T47D (cell line): Measurements from ENCODE around the gene EBLN2.
A peak's percentile ranks its signal among the peaks of the same experiment; 100 is the strongest.
"Not testable (repeated sequence)": the region's sequence is repeated elsewhere in the genome, so short reads cannot be mapped to it uniquely, and the experiment has no call there.

Experiments used
- DNase-seq, 2 experiments: peaks; one replicate each; pipeline versions ENCODE4 v3.0.0 to v3.0.0-alpha.2; 2011 to 2012; ENCODE audit warnings: low read depth in 1 of 2, low spot score in 1 of 2
- JUND ChIP-seq: IDR thresholded peaks from 2 replicates; pipeline ENCODE4 v1.6.1; 2012; ENCODE audit warnings: low read depth
- in situ Hi-C: cut with HindIII; loops from 2 replicates; pipeline ENCODE4 v1.10.0; 2016; ENCODE audit warnings: low sequenced_read_pairs, low pct_unique_long_range_greater_than_20kb

The EBLN2 gene

GRCh38 chr3:73043414-73043813 lies 18.0 kb upstream of the EBLN2 start:
- in situ Hi-C loops = no loop called here
- DNase-seq = no peak
- no peak for TF ChIP-seq JUND

- DNase-seq = no peak
- in situ Hi-C loops = no loop called here
- TF ChIP-seq JUND = no peak
Measured at GRCh38 chr3:73045391-73045790, 16.1 kb upstream of the EBLN2 start.

DNA sequence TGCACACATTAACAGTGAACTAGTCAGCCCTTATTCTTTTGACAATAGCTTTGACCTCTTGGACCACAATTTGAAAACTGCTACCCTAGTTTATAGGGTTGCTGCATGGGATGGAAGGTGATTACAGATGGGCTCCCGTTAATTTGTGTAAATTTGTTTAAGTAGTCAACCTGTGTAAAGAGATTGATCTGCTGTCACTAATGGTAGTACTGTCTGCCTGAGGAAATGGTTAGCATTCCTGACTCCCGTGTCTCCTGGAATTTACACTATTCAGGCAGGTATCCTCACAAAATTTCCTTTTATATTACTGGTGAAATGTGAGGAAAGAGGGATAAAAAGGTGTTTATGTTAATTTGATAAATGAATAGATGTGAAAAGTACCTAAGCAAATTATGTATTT lies 15.3 kb upstream of the EBLN2 start:
- no peak for DNase-seq
- TF ChIP-seq JUND = no peak
- in situ Hi-C loops = no loop called here

- DNase-seq = no peak
- in situ Hi-C loops = no loop called here
- TF ChIP-seq JUND = no peak
Measured at GRCh38 chr3:73049319-73049718, 12.1 kb upstream of the EBLN2 start.

- in situ Hi-C loops = no loop called here
Measured at GRCh38 chr3:73052857-73053256, 8.6 kb upstream of the EBLN2 start.

DNA sequence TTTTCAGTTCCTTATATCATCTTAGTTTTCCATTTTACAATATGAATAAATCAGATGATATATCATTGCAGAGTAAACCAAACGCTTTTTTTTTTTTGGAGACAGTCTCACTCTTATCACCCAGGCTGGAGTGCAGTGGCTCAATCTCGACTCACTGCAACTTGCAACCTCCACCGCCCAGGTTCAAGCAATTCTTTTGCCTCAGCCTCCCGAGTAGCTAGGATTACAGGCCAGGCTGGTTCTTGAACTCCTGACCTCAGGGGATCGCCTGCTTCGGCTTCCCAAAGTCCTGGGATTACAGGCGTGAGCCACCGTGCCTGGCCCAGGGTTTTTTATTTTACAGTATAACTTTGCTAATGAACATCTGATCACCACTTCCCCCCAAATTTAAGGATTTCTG lies 5.9 kb upstream of the EBLN2 start:
- DNase-seq = no peak
- no peak for TF ChIP-seq JUND
- in situ Hi-C loops = no loop called here

More at GRCh38 chr3:73052857-73053256, 8.6 kb upstream of the EBLN2 start:
- TF ChIP-seq JUND = no peak
- no peak for DNase-seq

DNA sequence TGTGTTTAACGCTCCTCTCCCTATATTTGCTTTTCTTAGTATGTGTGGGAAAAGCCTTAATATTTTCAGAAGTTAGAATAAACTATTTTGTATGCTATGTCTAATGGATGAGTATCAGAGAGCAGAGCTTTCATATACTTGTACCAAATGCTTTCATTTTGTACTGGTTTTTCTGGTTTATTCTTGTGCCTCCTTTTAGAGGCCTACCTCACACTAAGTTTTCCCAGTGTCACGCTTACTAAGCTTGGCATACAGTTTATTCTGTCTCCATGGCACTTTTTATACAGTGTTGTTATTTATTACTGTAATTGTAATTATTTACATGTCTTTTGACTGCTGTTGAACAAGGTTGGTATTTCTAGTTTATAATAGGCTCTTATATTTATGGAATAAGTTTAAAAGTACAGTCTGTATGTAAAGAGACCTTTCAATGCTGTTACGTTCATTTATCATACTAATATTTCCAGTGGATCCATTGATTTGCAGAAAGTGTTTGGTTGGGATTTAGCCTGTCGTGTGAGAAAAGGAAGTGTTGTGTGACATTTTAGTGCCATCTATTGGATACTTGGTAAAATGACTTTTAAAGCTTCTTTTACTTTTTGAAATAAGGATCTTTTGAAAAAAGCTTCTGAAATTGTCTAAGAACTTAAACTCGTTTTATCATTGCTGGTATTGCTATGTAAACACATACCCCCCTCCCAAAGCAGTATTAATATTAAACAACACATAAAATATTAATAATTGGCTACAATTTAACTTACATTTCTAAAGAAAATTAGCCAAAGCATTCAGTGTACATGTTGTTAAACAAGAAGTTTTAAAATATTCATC lies 5.2 kb upstream of the EBLN2 start:
- in situ Hi-C loops = no loop called here
- DNase-seq = peak in 1 of 2 experiments; percentile 56
- TF ChIP-seq JUND = no peak

DNA sequence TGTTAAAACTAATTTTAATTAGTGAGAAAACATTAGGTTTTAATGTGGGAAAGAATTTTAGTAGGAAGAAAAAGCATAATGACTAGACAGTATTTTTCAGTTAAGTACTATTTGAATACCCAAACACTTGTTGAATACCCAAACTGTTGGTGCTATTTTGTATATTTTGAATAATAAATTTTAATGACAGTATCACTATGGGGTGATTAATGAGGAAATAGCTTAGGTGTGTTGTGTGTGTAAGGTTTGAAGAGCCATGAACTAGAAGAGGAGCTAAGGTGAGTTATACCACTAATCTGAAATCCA lies 4.7 kb upstream of the EBLN2 start:
- DNase-seq = no peak
- TF ChIP-seq JUND = no peak
- in situ Hi-C loops = no loop called here

DNA sequence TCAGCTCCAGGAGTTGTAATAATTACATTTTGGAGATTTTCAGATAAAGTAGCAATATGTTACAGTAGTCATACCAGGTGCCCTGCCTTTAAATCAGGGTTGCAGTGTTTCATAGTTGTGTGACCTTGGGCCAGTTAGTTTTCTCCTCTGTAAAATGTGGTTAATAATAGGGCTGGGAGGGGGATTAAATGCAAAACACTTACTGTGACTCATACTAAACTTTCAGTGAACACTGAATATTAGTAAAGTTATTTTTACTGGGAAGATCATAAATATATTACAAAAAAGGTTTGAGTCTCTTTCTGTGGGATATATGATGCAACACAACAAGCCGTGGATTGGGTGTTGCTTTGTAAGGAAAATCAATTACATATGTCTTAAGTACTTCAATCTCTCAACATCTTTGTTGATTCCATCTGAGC lies 1.1 kb upstream of the EBLN2 start:
- DNase-seq = no peak

GRCh38 chr3:73066243-73066642 lies 4.8 kb downstream of the EBLN2 start:
- in situ Hi-C loops, DNase-seq: not testable (repeated sequence)

More for the DNA sequence above, 1.1 kb upstream of the EBLN2 start:
- TF ChIP-seq JUND = no peak
- in situ Hi-C loops = no loop called here

DNA sequence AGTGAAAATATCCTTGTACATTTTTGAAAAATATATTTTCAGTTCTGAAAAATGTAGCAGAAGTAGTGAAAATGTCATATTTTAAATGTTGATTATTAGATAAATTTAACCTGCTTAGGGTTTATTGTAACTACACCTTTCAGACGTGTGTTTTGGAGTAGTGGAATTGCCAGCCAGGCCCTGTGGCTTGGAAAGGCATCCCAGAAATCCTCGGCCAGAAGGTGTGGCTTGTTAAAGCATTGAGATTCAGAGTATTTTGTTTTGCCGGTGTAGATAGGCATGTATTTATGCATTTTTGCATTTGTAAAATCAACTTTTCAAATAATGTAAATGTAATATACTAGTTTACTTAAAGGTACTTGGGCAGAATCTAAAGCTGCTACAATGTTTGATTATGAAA lies 7.0 kb downstream of the EBLN2 start:
- in situ Hi-C loops = no loop called here
- DNase-seq = no peak
- TF ChIP-seq JUND = no peak

GRCh38 chr3:73069187-73069586 lies 7.7 kb downstream of the EBLN2 start:
- in situ Hi-C loops = no loop called here
- TF ChIP-seq JUND = no peak
- DNase-seq = no peak

DNA sequence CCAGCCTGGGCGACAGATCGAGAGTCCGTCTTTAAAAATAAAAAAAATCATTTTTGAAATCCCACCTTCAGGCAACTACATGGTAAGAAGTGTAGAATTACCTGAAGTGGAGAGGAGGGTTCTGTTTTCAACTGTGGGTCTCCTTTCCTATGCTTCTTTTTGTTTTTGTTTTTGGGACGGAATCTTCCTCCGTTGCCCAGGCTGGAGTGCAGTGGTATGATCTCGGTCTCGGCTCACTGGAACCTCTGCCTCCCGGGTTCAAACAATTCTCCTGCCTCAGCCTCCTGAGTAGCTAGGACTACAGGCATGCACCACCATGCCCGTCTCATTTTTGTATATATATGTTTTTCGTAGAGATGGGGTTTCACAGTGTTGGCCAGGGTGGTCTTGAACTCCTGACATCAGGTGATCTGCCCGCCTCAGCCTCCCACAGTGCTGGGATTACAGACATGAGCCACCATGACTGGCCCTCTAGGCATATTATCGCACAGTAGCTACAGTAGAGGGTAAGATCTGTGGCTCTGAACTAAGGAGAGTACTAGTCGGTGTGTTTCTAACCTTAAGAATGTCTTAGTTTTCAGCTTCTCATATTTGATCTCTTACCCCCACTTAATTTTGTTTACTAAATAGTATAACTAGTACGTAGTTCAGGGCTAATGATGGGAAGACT lies 8.5 kb downstream of the EBLN2 start:
- in situ Hi-C loops = no loop called here
- no peak for DNase-seq
- no peak for TF ChIP-seq JUND
